ENCODE results near the gene TNFRSF12A.

DNA sequence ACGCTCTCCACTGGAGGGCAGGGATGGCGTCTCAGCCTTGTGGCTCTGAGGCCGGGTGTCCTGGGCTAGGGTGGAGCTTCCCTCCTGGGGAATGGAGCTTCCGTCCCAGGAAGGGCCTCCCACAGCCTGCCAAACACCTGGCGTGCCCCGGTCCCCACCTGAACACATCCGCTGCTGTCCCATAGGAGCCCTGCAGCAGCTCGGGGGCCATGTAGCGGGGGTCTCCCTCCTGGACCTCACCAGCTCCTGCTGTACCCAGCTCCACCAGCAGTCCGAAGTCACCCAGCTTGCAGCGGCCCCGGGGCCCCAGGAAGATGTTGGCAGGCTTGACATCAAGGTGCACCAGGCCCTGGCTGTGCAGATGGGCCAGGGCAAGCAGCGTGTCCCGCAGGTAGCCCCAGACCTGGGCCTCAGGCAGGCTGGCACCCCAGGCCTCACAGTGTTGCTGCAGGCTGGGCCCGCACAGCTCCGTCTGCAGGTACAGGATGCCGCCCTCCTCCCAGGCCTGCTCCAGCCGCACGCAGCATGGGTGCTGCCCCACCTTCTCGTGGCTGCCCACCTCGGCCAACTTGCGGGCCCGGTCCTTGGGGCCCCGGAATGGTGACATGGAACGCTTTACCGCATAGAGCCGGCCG is 44.9 kb upstream of the TNFRSF12A start:
- TF ChIP-seq FOSL1 (IDR thresholded peaks at IDR 0.05; ENCODE audit: insufficient read depth, low read depth, low read length) (no peak), RAD21 (IDR thresholded peaks at IDR 0.05 in 1 of 2, conservative IDR thresholded peaks at IDR 0.05 in 1 of 2; ENCODE audit: low read depth in 2 of 2, low read length in 2 of 2) (no peak), KDM5A (IDR thresholded peaks at IDR 0.05; ENCODE audit: low read length) (no peak), POLR2AphosphoS5 (IDR thresholded peaks at IDR 0.05; ENCODE audit: low read depth, low read length) (no peak)
- TF ChIP-seq, protein P1, sequence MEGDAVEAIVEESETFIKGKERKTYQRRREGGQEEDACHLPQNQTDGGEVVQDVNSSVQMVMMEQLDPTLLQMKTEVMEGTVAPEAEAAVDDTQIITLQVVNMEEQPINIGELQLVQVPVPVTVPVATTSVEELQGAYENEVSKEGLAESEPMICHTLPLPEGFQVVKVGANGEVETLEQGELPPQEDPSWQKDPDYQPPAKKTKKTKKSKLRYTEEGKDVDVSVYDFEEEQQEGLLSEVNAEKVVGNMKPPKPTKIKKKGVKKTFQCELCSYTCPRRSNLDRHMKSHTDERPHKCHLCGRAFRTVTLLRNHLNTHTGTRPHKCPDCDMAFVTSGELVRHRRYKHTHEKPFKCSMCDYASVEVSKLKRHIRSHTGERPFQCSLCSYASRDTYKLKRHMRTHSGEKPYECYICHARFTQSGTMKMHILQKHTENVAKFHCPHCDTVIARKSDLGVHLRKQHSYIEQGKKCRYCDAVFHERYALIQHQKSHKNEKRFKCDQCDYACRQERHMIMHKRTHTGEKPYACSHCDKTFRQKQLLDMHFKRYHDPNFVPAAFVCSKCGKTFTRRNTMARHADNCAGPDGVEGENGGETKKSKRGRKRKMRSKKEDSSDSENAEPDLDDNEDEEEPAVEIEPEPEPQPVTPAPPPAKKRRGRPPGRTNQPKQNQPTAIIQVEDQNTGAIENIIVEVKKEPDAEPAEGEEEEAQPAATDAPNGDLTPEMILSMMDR (IDR thresholded peaks at IDR 0.05; ENCODE audit: control extremely low read depth in 1 of 3, insufficient read depth in 1 of 3, low read depth in 1 of 3, low read length in 3 of 3): no peak
